Kasumi-1 (cell line): Measurements from ENCODE around the gene PHLPP1.

Source experiments
- DNase-seq, 2 experiments: peaks; one replicate each; lab custom pipeline; 2025; lab: John Stamatoyannopoulos, UW

Gene PHLPP1

DNA sequence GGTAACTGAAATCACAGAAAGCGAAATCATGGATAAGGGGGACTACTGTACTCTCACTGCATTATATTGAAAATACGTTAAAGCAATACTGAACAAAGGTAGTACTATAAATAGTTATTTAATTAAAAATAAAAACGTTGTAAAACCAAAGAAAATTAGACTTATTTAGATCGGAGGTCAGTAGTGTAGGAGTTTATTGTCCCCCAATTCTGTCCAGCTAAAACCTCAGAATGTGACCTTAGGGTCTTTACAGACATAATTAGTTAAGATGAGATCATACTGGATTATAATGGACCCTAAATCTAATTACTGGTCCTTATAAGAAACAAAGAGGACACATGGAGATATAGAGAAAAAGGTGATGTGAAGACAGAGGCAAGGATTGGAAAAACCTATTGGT, 95.3 kb downstream of the PHLPP1 start:
- DNase-seq: no peak

- no peak for DNase-seq
Observed at GRCh38 chr18:62811674-62812073, 96.3 kb downstream of the PHLPP1 start.

DNA sequence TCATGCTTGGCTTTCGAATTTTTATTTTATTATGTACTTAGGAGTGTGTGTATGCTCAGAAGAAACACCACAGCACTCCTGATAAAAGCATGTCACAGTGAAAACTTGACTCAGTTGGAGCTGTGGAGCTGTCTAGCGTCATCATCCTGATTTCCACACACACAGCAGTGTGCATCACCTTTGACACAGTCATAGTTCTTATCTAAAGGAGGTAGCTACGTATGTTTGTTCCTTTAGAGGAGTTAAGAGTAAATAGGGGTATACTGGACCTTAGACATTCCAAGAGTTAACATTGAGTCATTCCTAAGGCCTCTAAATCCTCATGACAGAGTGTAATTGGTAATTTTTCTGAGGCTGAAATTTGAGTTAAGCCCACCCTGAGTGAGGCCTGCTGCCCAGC, 96.9 kb downstream of the PHLPP1 start:
- DNase-seq: no peak

GRCh38 chr18:62812876-62813275, 97.5 kb downstream of the PHLPP1 start:
- DNase-seq: no peak

DNA sequence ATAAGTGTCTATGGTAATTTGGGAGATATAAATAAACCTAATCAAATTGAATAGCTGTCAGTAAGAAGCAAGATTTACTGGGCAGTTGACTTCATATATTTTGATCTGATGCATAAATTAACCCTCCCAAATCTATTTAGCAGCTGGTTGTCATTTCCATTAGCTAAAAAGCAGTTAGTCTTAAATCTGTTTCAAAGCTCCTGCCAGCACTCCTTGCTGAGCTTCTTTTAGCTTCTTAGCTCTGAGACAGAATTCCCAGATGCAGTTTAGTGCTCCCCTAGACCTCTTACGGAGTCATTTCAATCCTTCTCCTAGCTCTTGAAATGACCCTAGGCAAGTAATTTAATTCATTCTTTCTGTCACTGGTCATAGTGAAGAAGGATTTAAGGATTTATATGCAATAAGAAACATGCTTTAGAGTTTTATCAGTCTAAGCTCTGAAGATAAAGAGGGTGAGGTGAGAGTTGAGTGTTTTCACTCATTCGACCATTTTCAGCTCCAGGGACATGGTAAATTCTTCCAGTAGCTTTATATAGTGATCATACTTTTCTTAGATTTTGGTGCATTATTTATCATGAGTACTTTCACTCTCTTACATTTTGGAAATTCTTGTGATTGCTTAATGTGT, 98.9 kb downstream of the PHLPP1 start:
- DNase-seq: no peak

- DNase-seq: no peak
Observed at GRCh38 chr18:62825382-62825781, 110.0 kb downstream of the PHLPP1 start.

DNA sequence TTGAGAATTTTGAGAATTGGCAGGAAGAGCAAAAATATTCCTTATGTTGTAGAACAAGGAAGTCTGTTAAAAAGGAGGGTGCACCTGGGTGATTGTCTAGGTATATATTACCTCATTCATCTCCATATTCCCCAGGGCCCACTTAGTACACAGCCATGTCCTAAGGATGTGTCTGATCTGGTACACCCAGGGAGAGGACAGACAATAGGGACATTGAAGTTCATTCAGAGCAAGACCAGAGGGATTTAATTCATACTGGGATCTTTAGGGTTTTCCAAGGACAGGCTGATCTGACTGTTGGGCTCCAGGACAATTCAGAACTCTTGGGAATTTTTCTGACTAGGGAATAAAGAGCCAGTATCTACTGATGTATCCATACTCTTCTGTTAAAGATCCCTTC, 112.1 kb downstream of the PHLPP1 start:
- DNase-seq: no peak

DNA sequence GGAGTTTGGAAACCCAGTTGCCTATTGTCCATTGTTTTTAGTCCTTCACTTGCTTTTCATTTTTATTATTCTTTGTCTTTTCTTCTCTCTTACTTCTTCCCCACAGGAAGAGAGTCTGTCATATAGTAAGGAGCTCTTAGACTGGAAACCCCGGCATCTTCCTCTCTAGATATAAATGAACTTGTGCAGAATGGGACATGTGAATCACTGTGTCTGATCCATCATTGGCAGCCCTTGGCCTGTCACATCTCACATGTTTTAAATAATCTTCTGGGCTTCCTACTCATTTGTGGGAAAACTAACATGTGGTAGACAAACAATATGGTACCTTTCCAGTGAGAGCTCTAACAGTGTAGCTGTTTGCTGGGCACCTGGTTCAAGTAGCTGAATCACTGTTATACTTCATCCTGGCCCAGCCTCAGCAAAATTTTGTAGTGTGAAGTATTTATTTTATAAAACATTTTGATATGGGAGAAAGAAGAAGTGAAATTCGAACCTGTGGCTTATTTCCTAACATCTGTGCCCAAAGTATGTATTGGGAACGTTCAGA, 112.8 kb downstream of the PHLPP1 start:
- DNase-seq: no peak

DNA sequence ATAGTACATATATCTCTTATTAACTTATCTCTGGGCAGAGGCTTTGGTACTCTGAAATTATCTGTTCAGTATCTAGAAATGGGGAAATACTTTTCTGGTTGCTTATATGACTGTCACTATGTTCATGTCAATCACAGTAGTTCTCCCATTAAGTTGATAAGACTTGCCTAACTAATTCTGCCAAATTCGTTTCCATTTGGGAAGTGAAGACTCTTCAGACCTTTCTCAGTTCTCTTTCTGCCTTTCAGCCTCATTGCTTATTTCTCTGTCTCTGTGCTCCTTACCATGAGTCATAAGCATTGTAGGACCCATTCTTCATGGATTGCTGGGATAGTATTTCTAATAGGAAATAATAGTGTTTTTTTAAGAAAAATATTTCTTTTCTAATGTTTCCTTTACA, 113.5 kb downstream of the PHLPP1 start:
- DNase-seq: no peak

- no peak for DNase-seq
Observed at GRCh38 chr18:62829936-62830335, 114.6 kb downstream of the PHLPP1 start.

DNA sequence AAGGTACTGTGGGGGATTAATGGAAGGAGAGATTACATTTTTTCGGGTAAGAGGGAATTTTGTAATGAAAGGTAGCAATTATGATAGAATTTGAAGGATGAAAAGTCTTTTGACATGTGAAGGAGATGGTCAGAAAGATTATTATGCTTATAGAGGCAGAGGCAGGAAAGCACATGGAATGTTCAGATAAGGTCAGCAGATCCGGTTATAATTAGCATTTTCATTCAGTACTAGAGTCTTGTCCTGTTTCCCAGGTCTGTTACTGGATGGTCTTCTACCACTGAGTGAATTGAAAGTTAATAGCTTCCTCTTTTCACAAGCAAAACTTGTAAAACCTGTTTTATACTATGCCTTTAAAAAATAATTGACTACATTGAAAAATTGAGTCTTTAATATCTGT, 116.9 kb downstream of the PHLPP1 start:
- peak; percentile 31 to 33 for DNase-seq

DNA sequence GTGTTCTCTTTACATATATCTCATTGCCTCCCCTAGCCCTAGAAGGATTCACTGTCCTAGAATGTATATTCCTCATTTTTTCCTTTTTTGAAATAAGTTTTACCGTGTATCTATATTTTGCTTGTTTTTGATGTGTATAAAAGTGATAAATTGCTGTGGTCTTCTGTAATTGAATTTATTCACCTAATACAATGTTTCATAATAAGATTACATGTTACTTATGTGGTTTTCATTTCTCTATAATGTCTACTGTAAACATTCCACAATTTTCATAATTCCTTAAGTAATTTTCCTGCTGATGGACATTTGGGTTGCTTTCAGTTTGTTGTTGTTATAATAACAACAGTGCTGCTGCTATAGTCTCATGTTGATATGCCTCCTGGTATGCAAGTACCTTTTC, 118.2 kb downstream of the PHLPP1 start:
- no peak for DNase-seq

GRCh38 chr18:62834715-62835114, 119.4 kb downstream of the PHLPP1 start:
- no peak for DNase-seq

DNA sequence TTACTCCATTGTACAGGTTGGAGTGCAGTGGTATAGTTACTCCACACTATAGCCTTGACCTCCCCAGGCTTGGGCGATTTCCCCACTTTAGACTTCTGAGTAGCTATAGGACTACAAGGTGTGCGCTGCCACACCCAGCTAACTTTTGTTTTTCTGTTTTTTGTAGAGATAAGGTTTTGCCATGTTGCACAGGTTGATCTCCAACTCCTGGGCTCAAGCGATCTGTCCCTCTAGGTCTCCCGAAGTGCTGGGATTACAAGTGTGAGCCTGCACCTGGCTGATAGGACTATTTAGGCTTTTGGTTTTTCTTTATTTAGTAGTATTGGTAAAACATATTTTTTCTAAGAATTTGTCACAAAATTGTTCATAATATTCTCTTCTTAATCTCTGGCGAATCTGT, 121.7 kb downstream of the PHLPP1 start:
- DNase-seq: no peak

- no peak for DNase-seq
Observed at GRCh38 chr18:62838475-62839098, 123.2 kb downstream of the PHLPP1 start.

DNA sequence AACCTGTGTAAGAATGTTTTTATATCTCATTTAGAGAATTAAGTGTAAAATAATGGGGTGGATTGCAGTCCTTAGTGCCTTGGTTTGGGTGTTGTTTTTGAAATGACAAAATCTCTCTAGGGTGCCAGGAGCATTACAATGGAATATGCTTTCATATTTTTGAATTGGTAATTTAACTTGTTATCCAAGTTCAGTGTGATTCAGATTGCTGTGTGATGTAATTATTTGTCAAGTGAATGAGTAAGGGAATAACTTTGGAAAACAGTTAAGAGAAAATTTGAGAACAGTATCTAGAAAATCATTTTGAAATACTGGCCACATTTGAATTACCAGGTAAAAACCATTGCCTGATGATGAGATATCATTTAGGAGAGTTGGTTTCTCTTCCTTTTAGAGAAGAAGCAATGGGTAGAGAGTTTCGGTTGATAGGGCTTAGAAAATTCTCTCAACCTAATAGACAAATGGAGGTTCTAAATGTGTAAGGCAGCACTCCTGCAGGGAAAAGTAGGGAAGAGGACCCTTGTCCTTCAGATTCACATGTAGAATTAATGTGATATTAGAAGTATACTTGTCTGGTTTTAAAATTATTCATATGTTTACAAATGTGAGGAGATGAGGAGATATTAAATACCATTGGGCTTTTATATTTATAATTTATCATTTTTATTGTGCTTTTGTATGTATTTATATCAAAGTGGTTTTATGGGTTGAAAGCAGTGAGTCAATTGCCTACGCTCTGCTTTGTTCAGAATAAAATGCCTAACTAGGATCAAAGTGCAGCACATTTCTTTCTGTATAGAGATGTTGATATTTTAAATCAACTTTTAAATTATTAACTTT, 124.8 kb downstream of the PHLPP1 start:
- DNase-seq: no peak

DNA sequence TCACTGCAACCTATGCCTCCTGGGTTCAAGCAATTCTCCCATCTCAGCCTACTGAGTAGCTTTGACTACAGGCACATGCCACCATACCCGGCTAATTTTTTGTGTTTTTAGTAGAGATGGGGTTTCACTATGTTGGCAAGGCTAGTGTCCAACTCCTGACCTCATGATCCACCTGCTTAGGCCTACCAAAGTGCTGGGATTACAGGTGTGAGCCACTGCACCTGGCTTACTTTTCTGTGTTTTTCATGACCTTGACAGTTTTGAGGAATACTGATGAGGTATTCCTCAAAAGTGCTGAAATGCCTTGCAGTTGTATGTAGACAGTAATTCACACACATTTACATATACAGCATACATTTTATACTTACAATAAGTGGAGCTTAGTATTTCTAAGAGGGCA, 126.1 kb downstream of the PHLPP1 start:
- DNase-seq: no peak

- DNase-seq: no peak
Observed at GRCh38 chr18:62842898-62843297, 127.6 kb downstream of the PHLPP1 start.

DNA sequence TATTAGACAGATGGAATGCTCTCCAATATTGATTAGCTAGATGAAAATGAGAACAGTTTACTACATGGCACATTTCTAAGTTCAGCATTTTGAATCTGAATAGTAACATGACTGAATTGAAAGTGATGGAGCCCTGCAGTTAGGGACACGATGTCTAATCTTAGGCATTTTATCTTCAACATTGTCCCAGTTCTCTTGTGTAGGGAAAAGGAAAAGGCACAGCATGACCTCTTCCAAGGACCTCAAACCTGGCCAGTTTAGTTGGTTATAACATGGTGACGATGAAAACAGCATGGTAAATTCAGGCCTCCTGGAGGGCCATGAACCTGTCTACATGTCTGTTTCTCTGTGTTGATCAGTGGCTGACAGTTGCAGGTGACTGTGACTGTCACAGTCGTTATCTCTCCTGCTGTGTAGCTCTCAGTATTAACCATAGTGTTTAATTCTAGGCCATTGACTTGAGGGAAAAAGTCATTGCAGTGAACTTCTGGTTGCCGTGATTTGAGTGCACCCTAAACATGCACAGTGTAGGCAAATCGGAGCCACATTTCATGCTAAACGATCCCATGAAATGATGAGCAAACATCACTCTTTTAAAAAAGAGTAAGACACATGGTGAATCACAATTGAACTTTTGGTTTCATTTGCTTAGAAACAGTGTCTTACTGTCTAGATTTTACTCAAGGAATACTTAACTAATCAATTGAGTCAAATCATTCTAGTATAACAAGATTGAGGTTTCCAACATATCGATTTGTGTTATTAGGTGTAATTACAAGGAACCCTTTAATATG, 129.7 kb downstream of the PHLPP1 start:
- no peak for DNase-seq

DNA sequence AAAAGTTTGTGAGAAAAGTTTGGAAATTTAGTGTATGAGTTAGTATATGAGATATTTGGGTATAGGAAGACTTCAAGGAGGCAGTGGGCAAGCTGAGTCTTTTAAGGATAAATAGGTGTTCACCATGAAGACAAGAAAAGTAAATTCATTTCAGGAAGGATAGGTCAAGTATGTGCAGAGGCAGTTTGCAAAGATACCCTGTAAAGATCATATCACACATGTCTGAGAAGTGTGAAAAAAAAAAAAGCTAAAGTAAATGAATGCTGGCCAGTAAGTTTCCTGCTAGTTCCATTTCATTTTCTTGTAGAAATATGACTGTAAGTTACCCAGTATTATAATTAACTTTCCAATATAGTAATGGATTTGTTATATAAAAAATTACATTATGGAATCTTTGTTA, 131.0 kb downstream of the PHLPP1 start:
- no peak for DNase-seq

DNA sequence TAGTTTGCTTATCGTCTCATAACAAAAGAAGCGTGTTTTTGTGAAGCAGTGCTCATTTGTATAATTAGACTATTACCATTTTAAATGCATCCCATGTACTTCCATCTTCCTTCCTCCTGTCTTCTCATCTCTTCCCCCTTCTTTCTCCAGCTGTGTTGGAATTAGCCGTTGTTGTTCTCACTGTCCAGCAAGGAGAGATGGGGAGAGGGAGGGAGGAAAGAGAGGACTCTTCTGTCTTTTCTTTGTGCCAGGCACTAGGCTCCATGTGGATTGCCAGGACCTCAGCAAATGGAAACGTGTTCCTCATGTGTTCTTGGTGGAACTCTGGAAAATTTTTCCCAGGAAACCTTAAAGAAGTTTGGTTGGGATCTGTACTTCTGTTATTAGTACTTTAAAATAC, 131.7 kb downstream of the PHLPP1 start:
- DNase-seq: no peak

DNA sequence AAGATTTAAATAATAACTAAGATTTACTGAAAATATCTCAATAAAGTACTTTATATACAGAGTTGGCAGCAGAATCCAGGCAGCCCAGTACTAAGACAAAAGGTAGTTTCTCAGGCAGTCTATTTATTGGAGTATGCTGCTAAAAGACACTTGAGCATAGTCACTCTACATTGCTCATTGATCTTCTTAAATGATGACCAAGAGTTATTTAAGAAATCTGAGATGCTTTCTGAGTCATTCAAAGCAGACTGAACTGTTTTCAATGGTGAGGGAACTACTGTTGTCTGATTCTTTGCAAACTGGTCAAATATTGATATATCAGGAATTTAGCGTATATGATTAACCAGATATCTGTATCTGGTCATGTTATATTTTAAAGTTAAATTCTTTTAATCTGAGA, 133.6 kb downstream of the PHLPP1 start:
- DNase-seq: no peak
